Lung (tissue), 12 donors: ENCODE measurements around the gene CENPC. TPM values are rescaled to one million over a fixed set of nuclear protein-coding genes. Genes with fewer than 3 reads are reported as not detected.

Experiments
- ATAC-seq: fragments of 200-7000 bp; cut with Tn5 transposase; one replicate; pipeline ENCODE4 v1.9.1; 2020; ENCODE audit warnings: moderate number of reproducible peaks; ENCODE audit not compliant: insufficient read depth, low FRiP score
- DNase-seq, 3 donors: peaks; one replicate each; pipeline ENCODE4 v3.0.0-alpha.2; 2013 to 2017
- H3K27ac ChIP-seq, 2 donors: one replicate each; pipeline ENCODE4 v1.5.1; 2013; ENCODE audit warnings: mild to moderate bottlenecking in 2 of 2, moderate library complexity in 2 of 2, control low read depth in 1 of 2, inconsistent platforms in 1 of 2, low read depth in 1 of 2, low read length in 1 of 2
- H3K27me3 ChIP-seq, 3 donors: one replicate each; pipeline ENCODE4 v1.5.1; 2013; ENCODE audit warnings: low read length in 2 of 3; ENCODE audit not compliant: control insufficient read depth in 3 of 3, insufficient read depth in 3 of 3
- H3K36me3 ChIP-seq, 4 donors: one replicate each; pipeline ENCODE4 v1.5.1; 2013; ENCODE audit warnings: low read length in 4 of 4, mild to moderate bottlenecking in 1 of 4, moderate library complexity in 1 of 4; ENCODE audit not compliant: control insufficient read depth in 4 of 4, insufficient read depth in 4 of 4
- H3K4me1 ChIP-seq, 5 donors: one replicate each; pipeline ENCODE4 v1.5.1; 2013; ENCODE audit warnings: low read length in 5 of 5, mild to moderate bottlenecking in 2 of 5, moderate library complexity in 1 of 5; ENCODE audit not compliant: control insufficient read depth in 5 of 5, insufficient read depth in 5 of 5
- H3K4me3 ChIP-seq: one replicate; pipeline ENCODE4 v1.5.1; 2013; ENCODE audit warnings: mild to moderate bottlenecking, control low read depth, moderate library complexity
- H3K9ac ChIP-seq, 2 donors: one replicate each; pipeline ENCODE4 v1.5.1; 2013; ENCODE audit warnings: low read length in 2 of 2, control low read depth in 1 of 2; ENCODE audit not compliant: insufficient read depth in 1 of 2
- H3K9me3 ChIP-seq, 4 donors: one replicate each; pipeline ENCODE4 v1.5.1; 2013; ENCODE audit warnings: low read length in 3 of 4, mild to moderate bottlenecking in 1 of 4, moderate library complexity in 1 of 4; ENCODE audit not compliant: control insufficient read depth in 4 of 4, insufficient read depth in 3 of 4
- WGBS, 2 donors: extraction: QIAGEN DNeasy Blood & Tissue Kit; methylation state at CpG; one replicate each; pipeline ENCODE4 v1.1.7; 2013; 5-methylcytosine and 5-hydroxymethylcytosine counted together
- polyA plus RNA-seq, 2 donors: library from polyadenylated mRNA; stranded (reverse); fragments of 200-250 nt; gene quantifications; one replicate each; pipeline ENCODE4 v1.2.1, GENCODE V29; 2013
- total RNA-seq, 2 donors: library from RNA; depleted of rRNA in 1 of 2; stranded (reverse); fragments of >200 nt in 1 of 2; gene quantifications; one replicate each; pipeline ENCODE4 v1.2.1, GENCODE V29; 2014 to 2021
- TF ChIP-seq, protein P1 (sequence below): IDR thresholded peaks from 2 replicates; pipeline ENCODE4 v1.5.1; 2012; ENCODE audit warnings: mild to moderate bottlenecking; ENCODE audit errors: control extremely low read depth, extremely low read depth
- donor health status: control.
- donor health status: control.
- donor health status: Bipolar disorder and iron deficiency.
- donor health status: healthy.
- donor health status: DM: yes; HTN: yes; CAD: no.

CENPC gene
- total and polyA plus RNA-seq, 4 donors: 4.2 to 57.1 (median 9.8) TPM

DNA sequence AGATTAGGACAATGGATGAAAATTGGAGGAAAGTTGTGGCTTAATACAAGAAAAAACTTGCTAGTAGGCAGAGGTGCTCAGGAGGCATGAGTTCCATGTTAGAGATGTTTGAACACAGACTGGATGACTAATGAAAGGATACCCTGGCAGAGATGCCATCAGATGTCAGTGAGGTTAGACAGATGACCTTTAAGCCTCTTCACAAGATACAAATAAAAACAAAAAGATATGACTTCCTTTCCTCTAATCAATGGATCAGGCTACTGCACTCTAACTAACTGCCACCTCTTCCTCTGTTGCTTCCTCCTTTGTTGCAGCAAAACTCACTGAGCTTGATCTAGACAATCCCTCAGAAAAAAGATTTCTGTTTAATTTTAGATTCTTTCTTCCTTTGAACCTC, 27.9 kb upstream of the CENPC start:
- H3K36me3 ChIP-seq: no peaks in the 10 kb centered on the region
- no peak overlapping the region for H3K27ac ChIP-seq
- TF ChIP-seq, protein P1, sequence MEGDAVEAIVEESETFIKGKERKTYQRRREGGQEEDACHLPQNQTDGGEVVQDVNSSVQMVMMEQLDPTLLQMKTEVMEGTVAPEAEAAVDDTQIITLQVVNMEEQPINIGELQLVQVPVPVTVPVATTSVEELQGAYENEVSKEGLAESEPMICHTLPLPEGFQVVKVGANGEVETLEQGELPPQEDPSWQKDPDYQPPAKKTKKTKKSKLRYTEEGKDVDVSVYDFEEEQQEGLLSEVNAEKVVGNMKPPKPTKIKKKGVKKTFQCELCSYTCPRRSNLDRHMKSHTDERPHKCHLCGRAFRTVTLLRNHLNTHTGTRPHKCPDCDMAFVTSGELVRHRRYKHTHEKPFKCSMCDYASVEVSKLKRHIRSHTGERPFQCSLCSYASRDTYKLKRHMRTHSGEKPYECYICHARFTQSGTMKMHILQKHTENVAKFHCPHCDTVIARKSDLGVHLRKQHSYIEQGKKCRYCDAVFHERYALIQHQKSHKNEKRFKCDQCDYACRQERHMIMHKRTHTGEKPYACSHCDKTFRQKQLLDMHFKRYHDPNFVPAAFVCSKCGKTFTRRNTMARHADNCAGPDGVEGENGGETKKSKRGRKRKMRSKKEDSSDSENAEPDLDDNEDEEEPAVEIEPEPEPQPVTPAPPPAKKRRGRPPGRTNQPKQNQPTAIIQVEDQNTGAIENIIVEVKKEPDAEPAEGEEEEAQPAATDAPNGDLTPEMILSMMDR: no peak
- no peak overlapping the region for H3K4me3 ChIP-seq
- no peak overlapping the region for H3K9ac ChIP-seq
- DNase-seq (no peak), ATAC-seq (no peak)
- no peaks in the 10 kb centered on the region for H3K27me3 ChIP-seq
- no peaks in the 10 kb centered on the region for H3K4me1 ChIP-seq
- no peaks in the 10 kb centered on the region for H3K9me3 ChIP-seq

DNA sequence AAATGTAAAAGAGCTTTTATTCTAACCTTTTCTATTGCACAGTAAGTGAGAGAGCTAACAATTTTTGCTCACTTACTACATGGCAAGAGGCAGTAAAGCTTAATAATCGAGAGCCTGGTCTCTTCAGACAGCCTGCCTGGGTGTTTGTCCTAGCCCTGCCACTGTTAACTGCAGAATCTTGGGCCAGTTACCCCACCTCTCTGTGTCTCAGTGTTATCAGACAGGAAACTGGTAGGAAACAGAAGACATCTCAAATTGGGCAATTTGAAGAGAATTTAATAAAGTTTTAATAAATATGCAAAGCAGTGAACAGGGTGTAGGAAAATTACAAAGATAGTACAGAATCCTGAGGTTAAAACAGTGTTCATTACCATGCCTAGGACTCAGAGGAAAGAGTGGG, 26.7 kb upstream of the CENPC start:
- H3K4me1 ChIP-seq: no peaks in the 10 kb centered on the region
- ATAC-seq (no peak), DNase-seq (no peak)
- WGBS, 2 donors: 19 to 45% methylated on average over 1 of the region's 1 CpG
- no peak overlapping the region for H3K27ac ChIP-seq
- no peak overlapping the region for H3K4me3 ChIP-seq
- TF ChIP-seq, protein P1: no peak
- H3K27me3 ChIP-seq: no peaks in the 10 kb centered on the region
- H3K36me3 ChIP-seq: no peaks in the 10 kb centered on the region
- H3K9ac ChIP-seq: no peak overlapping the region
- no peaks in the 10 kb centered on the region for H3K9me3 ChIP-seq

DNA sequence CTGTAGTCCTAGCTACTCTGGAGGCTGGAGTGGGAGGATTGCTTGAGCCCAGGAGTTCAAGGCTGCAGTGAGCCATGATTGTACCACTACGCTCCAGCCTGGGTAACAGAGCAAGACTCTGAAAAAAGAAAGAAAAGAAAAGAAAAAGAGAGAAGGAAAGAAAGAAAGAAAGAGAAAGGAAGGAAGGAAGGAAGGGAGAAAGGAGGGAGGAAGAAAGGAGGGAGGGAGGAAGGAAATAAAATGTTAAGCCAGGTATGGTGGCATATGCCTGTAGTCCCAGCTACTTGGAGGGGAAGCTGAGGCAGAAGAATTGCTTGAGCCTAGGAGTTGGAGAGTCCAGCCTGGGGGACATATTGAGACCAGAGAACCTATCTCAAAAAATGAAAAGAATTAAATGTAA, 25.2 kb upstream of the CENPC start:
- no peak for ATAC-seq
- 97 to 100% methylated on average over 1 of the region's 1 CpG for WGBS, 2 donors
- Histone ChIP-seq H3K27me3 (no peaks in the 10 kb centered on the region), H3K9ac (no peak overlapping the region), H3K36me3 (no peaks in the 10 kb centered on the region), H3K4me1 (no peaks in the 10 kb centered on the region), H3K9me3 (no peaks in the 10 kb centered on the region), H3K27ac (no peak overlapping the region), H3K4me3 (no peak overlapping the region)
- no peak for DNase-seq
- TF ChIP-seq, protein P1: no peak

DNA sequence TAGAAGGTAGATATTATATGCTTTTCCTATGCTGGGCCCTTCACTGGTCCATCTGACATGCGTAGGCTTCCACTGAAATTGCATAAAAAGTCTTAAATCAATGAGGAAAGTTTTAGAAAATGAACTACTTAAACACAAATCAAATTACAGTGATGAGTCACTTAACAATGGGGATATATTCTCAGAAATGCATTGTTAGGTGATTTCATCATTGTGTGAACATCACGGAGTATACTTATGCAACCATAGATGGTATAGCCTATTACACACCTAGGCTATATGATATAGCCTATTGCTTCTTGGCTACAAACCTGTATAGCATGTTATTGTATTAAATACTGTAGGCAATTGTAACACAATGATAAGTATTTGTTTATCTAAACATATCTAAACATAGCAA, 23.5 kb upstream of the CENPC start:
- Histone ChIP-seq H3K27ac (no peak overlapping the region), H3K4me1 (no peaks in the 10 kb centered on the region), H3K4me3 (no peak overlapping the region), H3K9me3 (no peaks in the 10 kb centered on the region), H3K27me3 (no peaks in the 10 kb centered on the region), H3K9ac (no peak overlapping the region), H3K36me3 (no peaks in the 10 kb centered on the region)
- TF ChIP-seq, protein P1: no peak
- ATAC-seq (no peak), DNase-seq (no peak)
- WGBS, 2 donors: 69 to 87% methylated on average over 2 of the region's 2 CpGs
